DND-41 (cell line): ENCODE results near the gene ADD1.

ENCODE experiments used
- CTCF ChIP-seq: IDR thresholded peaks from 2 replicates; pipeline ENCODE4 v1.5.1; 2012; ENCODE audit warnings: borderline replicate concordance, low read length, moderate library complexity, mild to moderate bottlenecking; ENCODE audit not compliant: poor library complexity, severe bottlenecking; ENCODE audit errors: extremely low read depth
- EZH2 ChIP-seq: IDR thresholded peaks from 3 replicates; pipeline ENCODE4 v1.6.1; 2012; ENCODE audit warnings: borderline replicate concordance, low read depth, mild to moderate bottlenecking, moderate library complexity, low read length, inconsistent platforms; ENCODE audit not compliant: severe bottlenecking

- TF ChIP-seq CTCF (no peak), EZH2 (no peak)
These were observed 8.9 kb downstream of the ADD1 start for GRCh38 chr4:2852481-2852921.
